GDM1 (cell line): Measurements from ENCODE around the gene TGFBR2.

Experiments used
- DNase-seq: peaks from one replicate; lab custom pipeline; 2025; lab: John Stamatoyannopoulos, UW

Gene TGFBR2

DNA sequence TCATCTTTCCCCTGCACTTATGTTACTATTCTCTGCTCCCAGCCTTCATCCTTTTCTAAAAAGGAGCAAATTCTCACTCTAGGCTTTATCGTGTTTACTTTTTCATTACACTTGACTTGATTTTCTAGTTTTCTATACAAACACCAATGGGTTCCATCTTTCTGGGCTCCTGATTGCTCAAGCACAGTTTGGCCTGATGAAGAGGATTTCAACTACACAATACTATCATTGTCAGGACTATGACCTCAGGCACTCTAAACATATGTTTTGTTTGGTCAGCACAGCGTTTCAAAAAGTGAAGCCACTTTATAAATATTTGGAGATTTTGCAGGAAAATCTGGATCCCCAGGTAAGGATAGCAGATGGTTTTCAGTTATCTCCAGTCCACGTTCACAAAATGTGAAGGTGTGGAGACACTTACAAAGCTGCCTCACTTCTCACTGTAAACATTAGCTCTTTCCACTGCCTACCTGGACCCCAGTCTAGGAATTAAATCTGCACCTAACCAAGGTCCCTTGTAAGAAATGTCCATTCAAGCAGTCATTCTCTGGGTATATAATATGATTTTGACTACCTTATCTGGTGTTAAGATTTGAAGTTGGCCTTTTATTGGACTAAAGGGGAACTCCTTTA lies 86.2 kb downstream of the TGFBR2 start:
- DNase-seq, result no peak

DNA sequence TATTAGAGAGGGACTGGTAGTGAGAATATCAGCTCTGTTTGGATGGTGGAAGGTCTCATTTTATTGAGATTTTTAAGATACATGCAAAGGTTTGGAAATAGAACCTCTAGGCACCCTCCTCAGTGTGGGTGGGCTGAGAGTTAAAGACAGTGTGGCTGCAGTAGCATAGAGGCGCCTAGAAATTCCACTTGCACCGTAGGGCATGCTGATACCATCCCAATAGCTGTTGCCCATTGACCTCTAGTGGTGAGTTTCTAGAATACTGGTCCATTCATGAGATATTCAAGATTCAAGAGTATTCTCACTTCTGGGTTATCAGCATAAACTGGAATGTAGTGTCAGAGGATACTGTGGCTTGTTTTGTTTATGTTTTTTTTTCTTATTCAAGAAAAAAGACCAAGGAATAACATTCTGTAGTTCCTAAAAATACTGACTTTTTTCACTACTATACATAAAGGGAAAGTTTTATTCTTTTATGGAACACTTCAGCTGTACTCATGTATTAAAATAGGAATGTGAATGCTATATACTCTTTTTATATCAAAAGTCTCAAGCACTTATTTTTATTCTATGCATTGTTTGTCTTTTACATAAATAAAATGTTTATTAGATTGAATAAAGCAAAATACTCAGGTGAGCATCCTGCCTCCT lies 87.2 kb downstream of the TGFBR2 start:
- peak; percentile 47 for DNase-seq

DNA sequence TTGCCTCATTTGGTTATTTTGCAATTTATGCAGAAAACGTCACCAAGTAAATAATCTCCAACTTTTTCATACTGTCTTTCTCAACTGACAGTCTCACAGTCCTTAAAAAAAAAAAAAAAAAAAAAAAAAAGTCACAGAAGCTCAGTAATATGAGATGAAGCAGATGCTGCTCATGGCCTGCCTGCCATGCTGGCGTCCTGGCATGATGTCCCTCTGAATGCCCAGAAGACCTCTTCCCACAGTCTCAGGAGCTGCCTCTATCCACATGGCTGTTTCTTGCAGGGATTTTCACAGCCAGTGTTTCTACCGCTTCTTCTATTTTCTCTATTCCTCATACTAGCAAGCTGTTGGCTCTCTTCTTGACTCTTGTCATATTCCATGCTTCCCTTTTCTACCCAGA lies 87.7 kb downstream of the TGFBR2 start:
- no peak for DNase-seq

DNA sequence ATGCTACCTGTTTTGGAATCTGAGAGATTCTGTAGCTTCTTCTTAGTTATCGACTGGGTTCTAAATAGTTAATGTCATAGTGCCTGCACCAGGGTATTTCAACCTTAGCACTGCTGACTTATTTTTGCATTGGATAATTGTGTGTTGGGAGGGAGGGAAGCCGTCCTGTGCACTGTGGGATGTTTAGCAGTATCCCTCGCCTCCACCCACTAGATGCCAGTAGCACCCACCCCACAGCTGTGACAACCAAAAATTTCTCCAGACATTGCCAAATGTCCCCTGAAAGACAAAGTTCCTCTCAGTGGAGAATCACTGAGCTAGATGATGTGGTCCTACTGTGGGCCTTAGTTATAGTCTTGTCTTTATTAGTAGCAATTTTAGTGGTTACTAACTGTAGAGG lies 88.3 kb downstream of the TGFBR2 start:
- DNase-seq, result no peak

DNA sequence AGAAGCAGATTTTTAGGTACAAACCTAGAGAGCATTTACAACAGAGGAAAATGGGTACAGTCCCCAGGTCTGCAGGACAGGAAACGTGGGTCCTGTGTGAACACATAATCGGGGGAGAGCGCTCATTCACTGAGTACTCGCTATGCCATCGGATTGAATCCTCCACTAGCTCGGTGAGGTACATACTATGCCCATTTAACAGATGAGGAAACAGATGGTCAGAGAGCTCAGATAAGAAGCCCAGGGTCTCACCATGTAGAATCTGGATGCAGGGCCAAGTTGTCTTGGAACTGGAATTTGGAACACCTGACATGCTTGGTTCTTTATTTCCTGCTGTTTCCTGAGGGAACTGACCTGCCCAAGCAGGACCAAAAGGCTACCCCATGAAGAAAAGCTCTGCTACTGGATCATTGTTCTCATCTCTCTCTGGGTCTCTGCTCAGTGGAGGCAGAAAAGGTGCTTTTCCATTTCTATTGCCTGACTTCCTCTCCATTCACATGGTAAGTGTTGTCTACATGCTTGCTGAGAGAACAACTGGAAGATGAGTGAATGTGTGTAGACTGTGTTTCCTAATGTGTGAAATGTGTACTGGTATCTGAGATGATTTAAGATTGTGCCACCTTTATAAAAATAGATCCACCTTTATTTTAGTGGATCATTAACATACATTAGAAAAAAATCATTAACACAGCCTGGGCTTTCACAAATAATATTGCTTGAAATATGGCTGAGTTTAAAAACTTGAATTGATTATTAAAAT lies 89.1 kb downstream of the TGFBR2 start:
- no peak for DNase-seq

DNA sequence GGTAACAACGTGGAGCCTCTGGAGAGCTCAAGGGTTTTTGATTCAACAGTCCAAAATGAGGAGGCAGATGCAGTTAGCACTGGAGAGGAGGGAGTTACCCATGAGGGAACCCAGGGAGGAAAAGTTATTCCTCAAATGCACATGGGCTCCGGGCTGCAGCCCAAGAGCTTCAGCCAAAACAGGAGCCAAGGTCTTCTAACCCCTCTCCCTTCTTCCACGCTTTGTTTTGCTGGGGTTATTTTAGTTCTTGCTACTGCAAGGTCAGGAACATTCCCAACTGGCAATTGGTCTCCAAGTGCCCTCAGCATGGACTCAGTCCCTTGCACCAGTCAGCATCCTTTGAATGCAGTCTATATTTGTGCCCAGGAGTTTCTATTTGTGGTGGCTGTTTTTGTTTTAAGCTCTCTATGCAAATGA lies 90.0 kb downstream of the TGFBR2 start:
- DNase-seq, result no peak

DNA sequence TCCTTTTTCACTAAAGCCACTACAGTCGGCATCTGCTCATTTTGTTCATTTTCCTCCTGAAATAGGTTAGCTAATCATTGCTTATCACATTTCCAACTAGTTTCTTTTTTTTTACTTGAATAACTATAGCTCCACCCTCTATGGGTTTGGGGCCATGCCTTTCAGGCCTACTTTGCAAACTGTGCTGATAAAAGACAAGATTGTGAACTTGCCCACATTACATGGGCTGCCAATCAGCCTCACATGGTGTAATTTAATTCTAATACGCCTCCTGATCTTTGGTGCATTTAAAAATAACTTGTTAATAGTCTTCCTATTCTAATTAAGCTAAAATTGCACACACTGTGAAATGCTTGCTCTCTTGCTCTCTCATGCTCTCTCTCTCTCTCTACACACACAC lies 90.5 kb downstream of the TGFBR2 start:
- no peak for DNase-seq

DNA sequence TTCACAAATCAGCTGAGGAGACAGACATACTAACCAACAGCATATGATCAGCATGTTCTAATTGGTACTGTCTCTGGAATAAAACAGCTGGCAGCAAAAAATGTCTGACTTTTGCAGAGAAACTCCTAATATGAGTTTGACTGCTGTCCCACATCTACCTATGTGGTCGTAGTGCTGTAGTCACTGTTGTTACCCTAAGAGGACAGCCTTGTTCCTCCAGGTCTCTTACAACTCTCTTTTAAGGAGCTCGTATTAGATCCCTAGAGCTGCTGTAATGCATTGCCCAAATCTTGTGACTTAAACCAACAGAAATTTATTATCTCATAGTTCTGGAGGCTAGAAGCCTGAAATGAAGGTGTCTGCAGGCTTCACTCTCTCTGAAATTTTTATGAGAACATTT lies 92.1 kb downstream of the TGFBR2 start:
- no peak for DNase-seq

DNA sequence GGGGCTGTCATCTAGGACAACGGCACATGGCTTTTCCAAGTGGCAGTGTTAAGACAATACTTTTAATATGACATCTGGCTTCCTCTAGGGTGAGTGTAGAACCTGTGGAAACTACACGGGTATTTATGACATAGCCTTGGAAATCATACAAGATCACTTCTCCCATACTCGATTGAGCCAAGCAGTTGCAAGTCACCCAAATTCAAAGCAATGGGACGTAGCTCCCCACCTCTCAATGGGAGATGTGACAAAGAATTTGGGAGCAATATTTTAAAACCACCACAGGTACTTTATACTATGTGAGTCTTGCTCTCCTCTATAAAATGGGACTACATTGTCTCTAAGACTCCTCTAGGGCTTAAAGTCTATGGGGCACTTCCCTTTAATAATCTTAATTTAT lies 93.5 kb downstream of the TGFBR2 start:
- no peak for DNase-seq

DNA sequence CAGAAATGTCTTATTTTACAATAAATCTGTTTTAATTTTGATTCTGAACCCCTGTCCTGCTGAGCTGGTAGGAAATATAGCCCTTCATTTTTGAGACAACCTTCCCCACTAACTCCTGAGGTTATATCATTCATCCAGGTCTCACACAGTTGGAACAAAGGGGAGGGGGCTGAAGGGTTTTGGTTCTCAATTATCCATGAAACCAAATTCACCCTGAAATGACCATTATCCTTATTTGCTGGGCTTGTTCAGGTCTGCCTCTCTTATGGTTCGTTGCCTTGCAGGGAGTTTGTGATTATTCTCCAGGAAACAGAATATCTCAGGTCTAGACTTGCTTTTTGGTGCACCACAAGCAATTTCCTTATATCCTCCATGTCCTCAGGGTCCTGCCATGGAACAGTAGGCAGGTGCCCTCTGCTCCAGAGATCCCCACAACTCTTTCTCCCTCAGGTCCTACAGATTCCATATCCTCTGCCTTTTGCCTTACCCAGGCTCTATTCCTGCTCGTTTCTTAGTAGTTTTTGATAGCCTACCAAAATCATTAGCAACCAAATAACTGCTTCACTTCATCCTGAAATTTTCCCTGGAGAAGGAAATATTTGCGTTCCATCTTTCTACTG lies 94.4 kb downstream of the TGFBR2 start:
- DNase-seq, result no peak

DNA sequence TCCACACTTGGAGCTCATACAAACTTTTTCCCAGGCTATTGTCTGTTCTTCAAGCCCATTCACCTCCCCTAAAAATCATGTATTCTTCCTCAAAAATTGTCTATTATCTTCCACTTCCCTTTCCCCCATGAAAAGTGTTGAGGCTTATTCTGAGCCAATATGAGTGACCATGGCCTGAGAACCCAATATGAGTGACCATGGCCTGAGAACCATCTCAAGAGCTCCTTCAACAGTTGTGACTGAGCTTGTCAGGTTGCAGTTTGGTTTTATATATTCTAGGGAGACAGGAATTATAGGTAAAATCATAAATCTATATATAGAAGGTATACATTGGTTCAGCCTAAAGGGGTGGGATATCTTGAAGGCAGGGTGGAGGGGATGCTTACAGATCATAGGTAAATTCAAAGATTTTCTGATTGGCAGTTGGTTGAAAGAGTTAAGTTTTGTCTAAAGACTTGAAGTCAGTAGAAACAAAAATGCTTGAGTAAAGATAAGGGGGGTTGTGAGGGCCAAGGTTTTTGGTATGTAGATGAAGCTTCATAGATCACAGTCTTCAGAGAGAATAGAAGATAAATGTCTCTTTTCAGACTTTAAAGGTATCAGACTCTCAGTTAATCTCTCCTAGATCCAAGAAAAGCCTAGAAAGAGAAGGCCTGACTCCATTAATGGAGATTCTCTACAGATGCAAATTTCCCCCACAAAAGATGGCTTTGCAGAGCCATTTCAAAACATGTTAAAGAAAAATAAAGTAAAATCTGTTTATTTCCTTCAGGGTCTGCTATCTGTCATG lies 95.8 kb downstream of the TGFBR2 start:
- DNase-seq, result no peak

DNA sequence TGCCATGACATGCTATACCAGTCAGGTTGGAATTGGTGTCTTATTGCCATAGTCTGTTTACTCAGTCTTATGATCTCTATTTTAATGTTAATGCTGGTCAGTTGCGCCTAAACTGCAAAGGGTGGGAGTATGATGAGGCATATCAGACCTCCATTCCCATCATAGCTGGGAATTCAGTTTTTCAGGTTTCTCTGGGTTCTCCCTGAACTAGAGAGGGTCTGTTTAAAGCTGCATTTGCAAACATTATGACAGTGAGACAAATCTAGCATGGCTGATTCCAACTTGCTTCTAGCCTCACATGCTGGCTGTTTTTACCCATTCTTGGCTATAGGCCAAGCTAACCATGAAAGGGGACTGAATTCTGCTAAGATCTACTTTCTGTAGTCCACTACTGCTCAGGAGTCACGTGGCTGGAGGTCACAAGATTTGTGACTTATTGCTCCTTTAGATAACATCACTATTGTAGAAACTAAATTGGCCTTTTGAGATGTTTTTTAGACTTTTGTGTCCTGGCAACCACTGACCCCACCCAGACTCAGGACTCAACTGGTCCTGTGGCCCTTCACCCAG lies 96.5 kb downstream of the TGFBR2 start:
- DNase-seq, result no peak

DNA sequence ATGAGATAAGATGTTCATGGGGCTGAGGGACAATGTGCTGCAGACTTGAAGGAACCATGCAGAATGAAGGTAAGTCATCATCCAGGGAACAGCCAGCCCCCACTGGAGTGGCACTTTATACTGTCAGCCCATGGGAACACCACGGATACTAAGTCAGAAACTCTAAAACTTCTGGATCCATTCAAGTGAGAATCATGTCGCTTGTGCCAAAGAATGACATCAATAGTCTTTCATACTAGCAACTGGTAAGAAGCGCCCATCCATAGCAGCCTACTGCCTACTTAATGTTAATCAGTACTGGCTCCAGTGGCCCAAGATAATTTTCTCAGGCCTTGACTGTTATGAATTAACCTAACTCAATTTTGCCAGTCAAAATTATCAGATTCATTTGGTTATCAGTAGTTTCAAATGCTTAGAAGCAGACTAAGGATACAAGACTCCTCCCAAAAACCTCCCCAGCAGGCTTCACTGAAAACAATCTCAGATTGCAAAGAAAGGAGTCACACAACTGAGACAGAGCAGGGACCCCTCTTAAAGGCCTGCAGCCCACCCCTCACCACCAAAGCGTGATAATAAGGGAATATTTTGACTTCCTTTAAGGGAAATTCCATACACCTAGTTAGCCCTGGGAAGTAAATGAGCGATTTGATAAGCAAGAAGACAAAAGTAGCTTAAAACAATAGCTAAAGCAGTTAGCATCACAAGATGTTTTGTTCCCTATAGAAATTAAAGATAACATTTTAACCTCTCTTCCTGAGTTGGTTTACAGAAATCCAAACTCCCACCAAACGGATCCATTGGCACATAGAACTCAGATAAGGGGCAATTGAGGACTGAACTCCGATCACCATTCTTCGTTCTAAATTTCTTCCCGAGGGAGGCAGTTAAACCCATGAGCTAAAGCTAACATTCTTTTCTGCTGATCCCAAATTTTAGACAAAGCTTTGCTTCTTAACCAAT lies 98.8 kb downstream of the TGFBR2 start:
- no peak for DNase-seq

DNA sequence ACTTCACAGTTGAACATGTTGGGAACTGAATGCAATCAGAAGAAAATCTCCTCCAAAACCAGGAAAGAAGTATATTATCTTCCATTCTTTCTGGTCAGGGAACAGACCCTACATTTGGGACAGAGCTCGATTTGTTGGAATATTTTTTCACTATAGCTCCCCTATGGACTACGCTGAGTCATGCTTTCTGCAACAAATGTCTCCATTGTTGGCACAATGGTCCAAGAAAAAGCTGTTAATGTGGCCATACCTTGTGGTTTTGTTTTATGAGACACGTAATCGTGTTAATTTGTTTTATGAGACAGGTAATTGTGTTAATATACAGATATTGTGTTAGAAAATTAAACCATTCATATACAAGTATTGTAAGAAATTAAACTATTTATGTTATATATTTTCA lies 101.4 kb downstream of the TGFBR2 start:
- DNase-seq, result no peak

DNA sequence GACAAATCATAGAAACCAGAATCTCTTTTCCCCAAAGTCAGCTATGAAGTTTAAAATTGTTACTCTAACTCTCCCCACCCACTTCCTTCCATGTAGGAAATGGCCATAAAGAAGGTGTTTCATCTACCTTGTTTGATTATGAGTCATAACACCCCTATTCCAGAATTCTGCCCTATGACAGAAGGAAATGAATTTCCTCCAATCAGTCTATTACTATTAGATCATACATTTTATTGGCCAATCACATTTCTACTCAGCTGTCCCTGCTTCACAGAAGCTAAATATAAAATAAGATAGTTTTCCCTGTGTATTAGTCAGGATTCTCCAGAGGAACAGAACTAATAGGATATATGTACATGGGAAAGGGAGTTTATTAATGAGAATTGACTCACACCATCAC lies 102.1 kb downstream of the TGFBR2 start:
- no peak for DNase-seq

DNA sequence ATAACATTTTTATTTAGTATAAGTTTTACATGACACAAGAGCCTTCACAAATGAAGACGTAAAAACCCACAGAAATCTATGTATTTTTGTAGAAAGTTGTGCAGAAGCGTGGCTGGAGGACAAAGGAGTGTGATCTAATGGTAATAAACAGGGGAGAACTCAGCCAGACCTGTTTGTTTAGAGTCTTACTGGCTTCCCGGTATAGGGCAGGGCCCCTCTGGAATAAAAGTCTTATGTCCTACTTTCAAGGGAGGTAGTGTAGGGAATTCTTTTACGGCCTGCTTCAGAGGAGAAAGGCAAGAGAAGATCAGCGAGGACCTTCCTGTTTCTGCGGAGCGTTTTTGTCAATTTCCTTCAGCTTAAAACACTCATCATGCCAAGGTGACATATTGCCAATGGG lies 103.6 kb downstream of the TGFBR2 start:
- no peak for DNase-seq

DNA sequence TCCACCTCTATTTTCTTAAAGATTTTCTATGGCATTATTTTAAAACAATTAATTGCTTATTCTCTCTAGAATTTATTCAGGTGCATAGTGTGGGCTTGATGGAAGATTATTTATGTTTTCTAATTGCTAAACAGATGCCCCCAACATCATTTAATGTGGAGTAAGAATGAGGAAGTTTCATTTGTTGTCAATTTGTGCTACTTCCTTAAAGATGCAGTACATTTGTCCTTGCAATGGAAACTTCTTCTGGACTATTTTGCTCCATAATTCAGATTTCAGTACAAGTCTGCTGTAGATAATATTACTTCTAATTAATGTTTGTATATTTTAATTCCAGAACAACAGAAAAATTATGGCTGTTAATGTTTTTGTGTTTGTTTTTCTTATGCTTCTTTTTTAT lies 104.8 kb downstream of the TGFBR2 start:
- no peak for DNase-seq

DNA sequence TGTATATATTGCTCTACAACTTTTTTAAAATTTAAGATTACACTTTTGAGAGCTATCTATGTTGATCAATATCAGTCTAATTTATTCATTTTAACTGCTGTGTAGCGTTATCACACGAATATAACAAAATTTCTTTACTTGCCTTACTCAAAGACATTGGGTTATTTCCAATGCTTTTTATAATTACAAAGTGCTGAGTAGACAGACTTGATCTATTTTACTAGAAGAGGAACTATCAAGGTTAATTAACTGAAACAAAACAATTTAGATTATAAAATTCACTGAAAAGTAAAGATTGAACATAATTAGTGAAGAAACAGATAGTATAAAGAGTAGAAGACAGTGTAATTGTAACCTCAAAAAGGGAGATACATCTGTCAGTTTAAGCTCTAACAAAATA lies 105.5 kb downstream of the TGFBR2 start:
- no peak for DNase-seq

DNA sequence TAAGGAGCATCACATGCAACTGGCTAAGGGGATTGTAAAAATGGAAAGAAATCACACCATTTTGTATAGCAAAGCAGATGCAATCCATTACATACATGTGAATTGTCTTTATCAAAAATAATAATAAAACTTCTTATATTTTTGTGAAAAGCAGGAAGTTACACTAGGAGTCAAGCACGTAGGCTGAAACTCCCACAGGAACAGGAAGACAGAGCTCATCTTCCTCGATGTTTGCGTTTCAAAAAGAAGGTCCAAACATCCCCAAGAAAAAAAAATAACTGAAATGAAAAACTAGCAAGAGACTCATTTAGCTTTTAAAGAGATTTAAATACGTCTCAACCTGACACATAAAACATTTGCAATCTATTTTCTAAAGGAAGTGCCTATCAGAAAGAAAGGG lies 106.6 kb downstream of the TGFBR2 start:
- DNase-seq, result no peak

DNA sequence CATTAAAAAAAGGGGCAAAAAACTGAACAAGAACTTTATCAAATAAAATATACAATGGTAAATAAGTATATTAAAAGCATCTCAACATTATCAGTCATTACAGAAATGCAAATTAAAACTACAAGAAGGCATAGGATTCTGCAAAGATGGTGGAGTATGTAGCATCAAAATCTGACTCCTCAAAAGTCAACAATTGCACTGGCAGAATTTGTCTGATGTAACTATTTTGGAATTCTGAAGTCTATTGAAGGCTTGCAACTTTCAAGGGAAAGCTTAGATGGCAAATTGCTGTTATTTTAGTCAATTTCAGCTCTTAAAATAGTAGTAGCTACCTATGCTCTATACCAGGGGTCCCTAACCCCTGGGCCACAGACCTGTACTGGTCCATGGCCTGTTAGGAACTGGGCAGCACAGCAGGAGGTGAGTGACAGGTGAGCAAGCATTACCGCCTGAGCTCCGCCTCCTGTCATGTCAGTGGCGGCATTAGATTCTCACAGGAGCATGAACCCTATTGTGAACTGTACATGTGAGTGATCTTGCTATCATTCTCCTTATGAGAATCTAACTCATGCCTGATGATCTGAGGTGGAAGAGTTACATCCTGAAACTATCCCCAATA lies 107.6 kb downstream of the TGFBR2 start:
- no peak for DNase-seq
